Loucy (cell line): ENCODE measurements around the gene NR2F1.

ENCODE experiments used
- H2AFZ ChIP-seq: fragments of 200-600 bp; sonication (generic); 2 replicates; pipeline ENCODE4 v1.6.0; 2016; ENCODE audit warnings: antibody characterized with exemption, mild to moderate bottlenecking, low read length, moderate library complexity
- H3F3A ChIP-seq: fragments of 200-600 bp; 2 replicates; pipeline ENCODE4 v1.6.0; 2016; ENCODE audit warnings: antibody characterized with exemption, low read depth, mild to moderate bottlenecking
- H3K27me3 ChIP-seq: fragments of 200-600 bp; sonication (generic); 2 replicates; pipeline ENCODE4 v1.6.1; 2014; ENCODE audit warnings: low read length, mild to moderate bottlenecking; ENCODE audit not compliant: insufficient read depth, poor library complexity, severe bottlenecking
- H3K36me3 ChIP-seq: fragments of 200-600 bp; sonication (generic); 2 replicates; pipeline ENCODE4 v1.6.1; 2016; ENCODE audit warnings: low read length; ENCODE audit not compliant: insufficient read depth
- H3K4me1 ChIP-seq: fragments of 200-600 bp; sonication (generic); 2 replicates; pipeline ENCODE4 v1.5.1; 2014; ENCODE audit warnings: low read length, mild to moderate bottlenecking; ENCODE audit not compliant: insufficient read depth, poor library complexity, severe bottlenecking
- H3K4me2 ChIP-seq: fragments of 200-600 bp; sonication (generic); 2 replicates; pipeline ENCODE4 v1.6.0; 2014; ENCODE audit warnings: antibody characterized with exemption, low read length, low read depth, mild to moderate bottlenecking; ENCODE audit not compliant: poor library complexity, severe bottlenecking
- H3K4me3 ChIP-seq: fragments of 200-600 bp; sonication (generic); 2 replicates; pipeline ENCODE4 v1.5.1; 2014; ENCODE audit warnings: low read length, mild to moderate bottlenecking, mixed read lengths; ENCODE audit not compliant: poor library complexity, severe bottlenecking
- H3K79me2 ChIP-seq: fragments of 200-600 bp; sonication (generic); 2 replicates; pipeline ENCODE4 v1.6.1; 2014; ENCODE audit warnings: low read length; ENCODE audit not compliant: insufficient read depth
- H3K9ac ChIP-seq: fragments of 200-600 bp; sonication (generic); 2 replicates; pipeline ENCODE4 v1.6.0; 2014; ENCODE audit warnings: mild to moderate bottlenecking, low read depth, low read length, moderate library complexity; ENCODE audit not compliant: poor library complexity, severe bottlenecking
- H3K9me2 ChIP-seq: fragments of 200-600 bp; sonication (generic); replicated peaks from 2 replicates; pipeline ENCODE4 v1.6.1; 2016; ENCODE audit warnings: low read depth, low read length, mixed read lengths
- H3K9me3 ChIP-seq: fragments of 200-600 bp; sonication (generic); 2 replicates; pipeline ENCODE4 v1.6.1; 2014; ENCODE audit warnings: mild to moderate bottlenecking, antibody characterized with exemption, low read length, low read depth; ENCODE audit not compliant: insufficient read depth
- H4K20me1 ChIP-seq: fragments of 200-600 bp; sonication (generic); 2 replicates; pipeline ENCODE4 v1.6.0; 2014; ENCODE audit warnings: antibody characterized with exemption, low read length, mild to moderate bottlenecking; ENCODE audit not compliant: insufficient read depth, poor library complexity, severe bottlenecking
- EZH2phosphoT487 ChIP-seq: fragments of 200-600 bp; IDR thresholded peaks from 2 replicates; pipeline ENCODE4 v1.6.1; 2018; ENCODE audit warnings: antibody characterized with exemption, mild to moderate bottlenecking, moderate library complexity, borderline replicate concordance
- TF ChIP-seq, protein P1 (sequence below): fragments of 200-600 bp; sonication (generic); conservative IDR thresholded peaks from 2 replicates; pipeline ENCODE4 v1.5.1; 2014; ENCODE audit warnings: mild to moderate bottlenecking, antibody characterized with exemption, low read length

NR2F1 gene

DNA sequence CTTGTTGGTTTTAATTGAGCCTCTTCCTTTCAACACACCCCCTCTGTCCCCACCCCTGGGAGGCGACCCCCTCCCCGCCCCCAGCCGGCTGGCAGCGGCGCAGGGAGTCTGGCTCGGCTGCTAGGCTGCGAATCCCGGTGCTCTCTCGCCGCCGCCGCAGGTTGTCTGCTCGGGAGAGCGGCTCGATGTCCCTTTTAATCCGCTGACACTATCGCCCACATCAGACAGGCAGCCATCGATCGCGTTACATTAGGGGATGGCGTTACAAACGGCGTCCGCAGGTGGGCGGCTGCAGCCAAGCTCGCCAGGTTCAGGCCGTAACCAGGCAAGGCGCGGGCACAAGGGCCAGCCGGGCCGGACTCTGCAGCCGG lies 3.3 kb upstream of the NR2F1 start:
- no peaks in the 10 kb centered on the region for H3K4me1 ChIP-seq
- H3F3A ChIP-seq: no peaks in the 10 kb centered on the region
- TF ChIP-seq, protein P1, sequence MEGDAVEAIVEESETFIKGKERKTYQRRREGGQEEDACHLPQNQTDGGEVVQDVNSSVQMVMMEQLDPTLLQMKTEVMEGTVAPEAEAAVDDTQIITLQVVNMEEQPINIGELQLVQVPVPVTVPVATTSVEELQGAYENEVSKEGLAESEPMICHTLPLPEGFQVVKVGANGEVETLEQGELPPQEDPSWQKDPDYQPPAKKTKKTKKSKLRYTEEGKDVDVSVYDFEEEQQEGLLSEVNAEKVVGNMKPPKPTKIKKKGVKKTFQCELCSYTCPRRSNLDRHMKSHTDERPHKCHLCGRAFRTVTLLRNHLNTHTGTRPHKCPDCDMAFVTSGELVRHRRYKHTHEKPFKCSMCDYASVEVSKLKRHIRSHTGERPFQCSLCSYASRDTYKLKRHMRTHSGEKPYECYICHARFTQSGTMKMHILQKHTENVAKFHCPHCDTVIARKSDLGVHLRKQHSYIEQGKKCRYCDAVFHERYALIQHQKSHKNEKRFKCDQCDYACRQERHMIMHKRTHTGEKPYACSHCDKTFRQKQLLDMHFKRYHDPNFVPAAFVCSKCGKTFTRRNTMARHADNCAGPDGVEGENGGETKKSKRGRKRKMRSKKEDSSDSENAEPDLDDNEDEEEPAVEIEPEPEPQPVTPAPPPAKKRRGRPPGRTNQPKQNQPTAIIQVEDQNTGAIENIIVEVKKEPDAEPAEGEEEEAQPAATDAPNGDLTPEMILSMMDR: no peak
- no peak for TF ChIP-seq EZH2phosphoT487
- no peaks in the 10 kb centered on the region for H3K36me3 ChIP-seq
- H2AFZ ChIP-seq: no peak overlapping the region
- H3K4me2 ChIP-seq: no peak overlapping the region
- no peaks in the 10 kb centered on the region for H3K79me2 ChIP-seq
- no peaks in the 10 kb centered on the region for H3K9me2 ChIP-seq
- no peak overlapping the region for H3K9ac ChIP-seq
- no peak overlapping the region for H3K4me3 ChIP-seq
- H3K9me3 ChIP-seq: no peaks in the 10 kb centered on the region
- H4K20me1 ChIP-seq: no peaks in the 10 kb centered on the region
- H3K27me3 ChIP-seq: no peaks in the 10 kb centered on the region

DNA sequence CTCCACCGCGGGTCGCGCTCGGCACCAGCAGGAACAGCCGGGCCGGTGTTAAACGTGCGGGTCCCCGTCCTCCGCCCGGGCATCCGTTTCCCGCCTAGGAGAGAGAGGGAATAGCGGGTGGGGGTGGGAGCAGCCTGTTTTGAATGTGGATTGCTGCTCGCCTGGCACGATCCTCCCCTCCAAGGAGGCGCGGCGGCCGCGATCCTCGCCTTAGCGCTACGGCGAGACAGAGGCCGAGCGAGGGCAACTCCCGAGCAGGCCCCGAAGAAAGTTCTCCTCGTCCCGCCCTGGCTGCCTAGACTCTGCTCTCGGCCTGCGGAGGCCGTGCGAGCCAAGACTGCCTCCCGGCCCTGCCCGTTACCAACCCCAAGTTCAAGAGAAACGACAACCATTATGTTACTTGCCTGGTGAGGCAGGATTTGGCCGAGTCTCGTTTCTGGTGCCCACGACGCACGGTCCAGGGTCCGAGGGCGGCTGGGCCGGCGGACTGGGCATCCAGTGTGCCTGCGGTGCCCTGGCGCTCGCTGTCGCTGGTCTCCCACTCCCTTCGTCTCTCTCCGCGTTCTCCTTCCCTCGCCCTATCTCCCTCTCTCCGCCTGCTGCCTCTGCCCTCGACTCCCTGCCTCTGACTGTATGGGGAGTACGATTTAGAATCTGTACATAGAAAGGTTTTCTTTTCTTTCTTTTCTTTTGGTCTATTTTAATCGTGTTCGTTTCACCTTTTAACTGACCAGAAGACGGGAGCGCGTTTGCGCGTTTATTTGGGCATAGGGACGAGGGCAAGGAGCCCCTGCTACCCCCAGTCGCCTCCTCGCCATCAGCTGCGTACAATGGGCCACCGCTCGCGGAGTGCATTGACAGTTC lies 2.7 kb upstream of the NR2F1 start:
- no peaks in the 10 kb centered on the region for H3K4me1 ChIP-seq
- H3K36me3 ChIP-seq: no peaks in the 10 kb centered on the region
- no peaks in the 10 kb centered on the region for H3K9me2 ChIP-seq
- no peaks in the 10 kb centered on the region for H4K20me1 ChIP-seq
- no peaks in the 10 kb centered on the region for H3K27me3 ChIP-seq
- H3K9ac ChIP-seq: no peak overlapping the region
- no peaks in the 10 kb centered on the region for H3F3A ChIP-seq
- no peaks in the 10 kb centered on the region for H3K9me3 ChIP-seq
- no peaks in the 10 kb centered on the region for H3K79me2 ChIP-seq
- TF ChIP-seq EZH2phosphoT487: no peak
- TF ChIP-seq, protein P1: no peak
- no peak overlapping the region for H3K4me3 ChIP-seq
- H3K4me2 ChIP-seq: no peak overlapping the region
- H2AFZ ChIP-seq: no peak overlapping the region

DNA sequence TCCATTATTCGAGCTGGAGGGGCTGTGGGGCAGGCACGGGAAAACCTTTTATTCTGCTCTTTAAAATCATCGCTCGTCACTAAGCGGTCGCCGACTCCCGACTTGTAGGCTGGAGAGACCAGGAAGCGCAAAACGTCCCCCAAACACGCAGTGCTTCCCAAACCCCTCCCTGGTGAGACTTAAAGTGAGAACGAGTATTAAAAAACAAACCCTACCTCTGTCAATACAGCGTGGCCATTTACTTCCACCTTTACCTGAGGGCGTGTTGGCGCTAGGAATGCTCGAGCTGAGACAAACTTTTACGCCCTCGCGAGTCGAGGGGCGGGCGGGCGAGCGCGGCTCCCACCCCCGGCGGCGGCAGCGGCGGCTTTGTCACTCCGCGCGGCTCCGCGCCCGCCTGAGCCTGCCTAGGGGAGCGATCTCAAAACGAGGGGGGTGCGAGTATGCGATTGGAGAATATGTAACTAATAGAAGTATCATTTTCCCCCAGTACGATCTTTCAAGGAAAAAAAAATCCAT lies 2.0 kb upstream of the NR2F1 start, which contains the start of gene NR2F1-AS1:
TSS of gene NR2F1-AS1 (minus strand) at position 293 of the 519 bp plus-strand sequence.
- no peak for TF ChIP-seq EZH2phosphoT487
- TF ChIP-seq, protein P1: no peak
- Histone ChIP-seq H3K4me2 (peak within 1 kb of the TSS; percentile 68), H3F3A (no peaks in the 10 kb centered on the region), H3K36me3 (no peaks in the 10 kb centered on the region), H3K9me2 (no peaks in the 10 kb centered on the region), H3K79me2 (no peaks in the 10 kb centered on the region), H3K4me3 (peak within 1 kb of the TSS; percentile 69), H3K27me3 (no peaks in the 10 kb centered on the region), H3K9ac (peak within 1 kb of the TSS; percentile 32), H4K20me1 (no peaks in the 10 kb centered on the region), H3K4me1 (no peaks in the 10 kb centered on the region), H2AFZ (peak within 1 kb of the TSS; percentile 73; the same call in 1 of the 2 replicates), H3K9me3 (no peaks in the 10 kb centered on the region)
